Ovary (tissue), 9 donors: ENCODE measurements around the gene NTRK2. TPM values are rescaled to one million over a fixed set of nuclear protein-coding genes. Genes with fewer than 3 reads are reported as not detected.

Experiments used
- DNase-seq, 5 donors: peaks; one replicate each; pipeline ENCODE4 v3.0.0-alpha.2; 2019 to 2020
- H3K27ac ChIP-seq, 2 donors: fragments of 200-600 bp; one replicate each; pipeline versions ENCODE4 v1.5.1 to v1.8.0; 2019 to 2022
- H3K27me3 ChIP-seq: fragments of 200-600 bp; one replicate; pipeline ENCODE4 v1.8.0; 2022
- H3K36me3 ChIP-seq: fragments of 200-600 bp; sonication (generic); one replicate; pipeline ENCODE4 v1.5.1; 2019
- H3K4me1 ChIP-seq: one replicate; pipeline ENCODE4 v1.8.1; 2013; ENCODE audit warnings: mild to moderate bottlenecking, moderate library complexity; ENCODE audit not compliant: insufficient read depth
- H3K4me3 ChIP-seq: fragments of 200-600 bp; sonication (generic); one replicate; pipeline ENCODE4 v1.5.1; 2017
- H3K9me3 ChIP-seq, 2 donors: fragments of 200-600 bp in 1 of 2; sonication (generic) in 1 of 2; one replicate each; pipeline versions ENCODE4 v1.5.1 to v1.8.1; 2013 to 2019; ENCODE audit warnings: mild to moderate bottlenecking in 1 of 2, moderate library complexity in 1 of 2
- EP300 ChIP-seq: sonication (generic); formaldehyde crosslinking; IDR thresholded peaks from one replicate; pipeline ENCODE4 v1.6.1; 2017; ENCODE audit warnings: antibody characterized with exemption
- POLR2A ChIP-seq: fragments of 450-650 bp; IDR thresholded peaks from one replicate; pipeline ENCODE4 v1.6.1; 2017; ENCODE audit warnings: antibody characterized with exemption, mild to moderate bottlenecking, moderate library complexity
- WGBS, 3 donors: extraction: QIAGEN DNeasy Blood & Tissue Kit in 1 of 3; methylation state at CpG; one replicate each; pipeline versions ENCODE4 v1.1.5 to v1.1.7; 2013 to 2017; 5-methylcytosine and 5-hydroxymethylcytosine counted together
- intact Hi-C, 4 donors: fragments of 100-400 bp; cut with DNase I; formaldehyde crosslinking; loops; one replicate each; pipeline versions ENCODE4 v1.11.0 to v1.15.1; 2022 to 2023
- polyA plus RNA-seq, 2 donors: library from polyadenylated mRNA; stranded (reverse); fragments of 200-250 nt in 1 of 2; fragments of 350-450 nt in 1 of 2; fragmentation: Illumina TruSeq in 1 of 2; extraction: RNeasy Lipid Tissue Mini Kit (QIAGEN cat#74804) in 1 of 2; gene quantifications; one replicate each; pipeline ENCODE4 v1.2.3, GENCODE V29; 2013 to 2014
- total RNA-seq, 7 donors: library from RNA; depleted of rRNA in 2 of 7; stranded (reverse); fragments of >200 nt in 2 of 7; fragmentation: NEBNext Ultra II Directional in 3 of 7; extraction: Animal tissue kit (Norgen Biotek cat#: 25700) in 3 of 7; gene quantifications; one replicate each; pipeline versions ENCODE4 v1.1.0 to v1.2.4, GENCODE V29; 2016 to 2023
- TF ChIP-seq, protein P1 (sequence below), 3 donors: fragments of 450-650 bp in 2 of 3; fragments of 200-600 bp in 1 of 3; IDR thresholded peaks; one replicate each; pipeline versions ENCODE4 v1.5.1 to v1.8.0; 2016 to 2022; ENCODE audit warnings: antibody characterized with exemption in 3 of 3, mild to moderate bottlenecking in 1 of 3
- donor health status: DM: no; HTN: no; CAD: no; lungs with moderate emphysema.
- donor health status: DM: no; HTN: no; CAD: no.
- donor health status: Bipolar disorder and iron deficiency.
- donor health status: DM: yes; HTN: yes; CAD: no.
- donor health status: DM: no; HTN: no; CAD: no.
- donor health status: DM: yes; HTN: yes; CAD: no.

The NTRK2 gene
- total and polyA plus RNA-seq, 9 donors, result 6.4 to 31.1 (median 10.8) TPM

DNA sequence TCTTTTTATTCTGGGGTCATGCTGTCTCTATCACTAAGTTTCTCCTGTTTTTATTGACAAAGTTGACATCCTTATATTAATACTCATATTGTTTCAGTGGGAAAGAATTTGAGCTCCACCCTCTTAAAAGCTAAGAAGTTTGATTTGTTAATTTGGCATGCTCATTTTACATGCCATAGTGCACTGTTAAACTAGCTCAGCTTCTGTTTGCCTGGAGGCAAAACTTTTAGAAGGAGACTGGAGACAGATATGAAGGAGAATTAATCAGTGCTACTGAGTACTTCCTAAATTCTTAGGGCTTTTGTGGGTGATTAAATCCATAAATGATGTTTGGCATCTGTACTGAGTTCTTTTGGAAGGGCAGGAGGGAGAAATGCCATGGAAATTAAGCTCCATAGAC is 138.9 kb downstream of the NTRK2 start:
- no peak for TF ChIP-seq POLR2A
- H3K4me1 ChIP-seq, result peaks cover 3% of the 10 kb centered on the region
- intact Hi-C loops, result no loop called here
- H3K27me3 ChIP-seq, result no peaks in the 10 kb centered on the region
- H3K36me3 ChIP-seq, result no peaks in the 10 kb centered on the region
- no peak overlapping the region for H3K4me3 ChIP-seq
- no peak overlapping the region for H3K27ac ChIP-seq
- DNase-seq, result no peak
- no peaks in the 10 kb centered on the region for H3K9me3 ChIP-seq

DNA sequence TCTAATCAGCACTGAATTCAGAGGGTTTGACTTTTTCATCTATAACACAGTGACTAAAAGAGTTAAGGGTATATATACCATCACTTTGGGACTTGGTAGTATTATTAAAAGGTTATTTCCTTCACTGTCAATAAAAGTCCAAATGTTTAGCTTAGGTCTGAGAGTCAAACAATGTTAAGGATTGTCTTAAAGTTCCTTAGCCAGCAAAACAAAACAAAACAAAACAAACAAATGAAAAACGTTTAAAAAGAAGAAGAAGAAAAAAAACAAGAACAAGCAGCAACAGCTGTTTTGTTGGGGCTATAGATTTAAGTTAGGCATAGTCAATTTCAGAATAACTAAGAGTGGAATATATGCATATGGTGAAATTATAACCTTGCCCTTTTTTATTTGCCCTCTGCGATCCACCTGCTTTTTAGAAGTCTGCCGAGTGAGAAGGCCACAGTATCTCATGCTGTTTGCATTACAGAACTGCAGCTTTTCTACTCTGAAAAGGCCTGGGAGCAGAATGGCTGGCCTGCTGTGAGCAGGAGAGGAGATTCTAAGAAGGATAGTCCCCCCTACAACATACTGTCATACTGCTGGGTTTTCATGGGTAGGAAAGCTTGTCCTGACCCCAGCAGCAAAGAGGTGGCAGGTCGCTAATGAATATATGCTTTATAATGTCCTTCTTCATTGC is 141.7 kb downstream of the NTRK2 start:
- H3K27me3 ChIP-seq, result no peaks in the 10 kb centered on the region
- H3K9me3 ChIP-seq, result no peaks in the 10 kb centered on the region
- no peak overlapping the region for H3K4me3 ChIP-seq
- intact Hi-C loops, result no loop called here
- H3K27ac ChIP-seq, result no peak overlapping the region
- 63 to 73% (median 68%) methylated on average over 4 of the region's 4 CpGs for WGBS, 3 donors
- no peak for DNase-seq
- no peaks in the 10 kb centered on the region for H3K4me1 ChIP-seq
- TF ChIP-seq POLR2A, result no peak
- H3K36me3 ChIP-seq, result no peaks in the 10 kb centered on the region

DNA sequence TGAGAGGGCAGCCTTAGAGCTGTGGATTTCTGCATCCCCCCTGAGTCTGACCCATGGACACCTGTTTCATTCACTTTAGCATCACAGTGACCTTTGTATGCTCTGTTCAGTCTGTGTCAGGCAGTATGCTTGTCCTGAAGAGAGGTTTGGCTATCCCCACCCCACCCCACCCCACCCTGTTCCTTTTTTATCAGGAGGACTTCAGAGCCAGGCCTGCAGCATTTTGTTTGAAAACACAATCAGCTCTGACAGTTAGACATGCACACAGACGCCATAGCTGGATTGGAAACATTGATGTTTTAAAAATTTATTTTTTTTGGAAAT is 142.2 kb downstream of the NTRK2 start:
- intact Hi-C loops, result no loop called here
- TF ChIP-seq POLR2A (no peak), EP300 (no peak)
- TF ChIP-seq, protein P1, sequence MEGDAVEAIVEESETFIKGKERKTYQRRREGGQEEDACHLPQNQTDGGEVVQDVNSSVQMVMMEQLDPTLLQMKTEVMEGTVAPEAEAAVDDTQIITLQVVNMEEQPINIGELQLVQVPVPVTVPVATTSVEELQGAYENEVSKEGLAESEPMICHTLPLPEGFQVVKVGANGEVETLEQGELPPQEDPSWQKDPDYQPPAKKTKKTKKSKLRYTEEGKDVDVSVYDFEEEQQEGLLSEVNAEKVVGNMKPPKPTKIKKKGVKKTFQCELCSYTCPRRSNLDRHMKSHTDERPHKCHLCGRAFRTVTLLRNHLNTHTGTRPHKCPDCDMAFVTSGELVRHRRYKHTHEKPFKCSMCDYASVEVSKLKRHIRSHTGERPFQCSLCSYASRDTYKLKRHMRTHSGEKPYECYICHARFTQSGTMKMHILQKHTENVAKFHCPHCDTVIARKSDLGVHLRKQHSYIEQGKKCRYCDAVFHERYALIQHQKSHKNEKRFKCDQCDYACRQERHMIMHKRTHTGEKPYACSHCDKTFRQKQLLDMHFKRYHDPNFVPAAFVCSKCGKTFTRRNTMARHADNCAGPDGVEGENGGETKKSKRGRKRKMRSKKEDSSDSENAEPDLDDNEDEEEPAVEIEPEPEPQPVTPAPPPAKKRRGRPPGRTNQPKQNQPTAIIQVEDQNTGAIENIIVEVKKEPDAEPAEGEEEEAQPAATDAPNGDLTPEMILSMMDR (IDR thresholded peaks at IDR 0.05), result no peak
- DNase-seq, result no peak
- H3K27ac ChIP-seq, result no peak overlapping the region
- WGBS, 3 donors, result 39 to 79% (median 77%) methylated on average over 1 of the region's 1 CpG
- H3K4me3 ChIP-seq, result no peak overlapping the region
- H3K27me3 ChIP-seq, result no peaks in the 10 kb centered on the region
- no peaks in the 10 kb centered on the region for H3K36me3 ChIP-seq
- H3K4me1 ChIP-seq, result no peaks in the 10 kb centered on the region
- no peaks in the 10 kb centered on the region for H3K9me3 ChIP-seq

DNA sequence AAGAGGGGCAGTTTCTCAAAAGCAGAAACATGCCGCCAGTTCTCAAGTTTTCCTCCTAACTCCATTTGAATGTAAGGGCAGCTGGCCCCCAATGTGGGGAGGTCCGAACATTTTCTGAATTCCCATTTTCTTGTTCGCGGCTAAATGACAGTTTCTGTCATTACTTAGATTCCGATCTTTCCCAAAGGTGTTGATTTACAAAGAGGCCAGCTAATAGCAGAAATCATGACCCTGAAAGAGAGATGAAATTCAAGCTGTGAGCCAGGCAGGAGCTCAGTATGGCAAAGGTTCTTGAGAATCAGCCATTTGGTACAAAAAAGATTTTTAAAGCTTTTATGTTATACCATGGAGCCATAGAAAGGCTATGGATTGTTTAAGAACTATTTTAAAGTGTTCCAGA is 142.8 kb downstream of the NTRK2 start:
- no peaks in the 10 kb centered on the region for H3K9me3 ChIP-seq
- no peak overlapping the region for H3K27ac ChIP-seq
- DNase-seq, result no peak
- H3K4me1 ChIP-seq, result no peaks in the 10 kb centered on the region
- intact Hi-C loops, result no loop called here
- TF ChIP-seq POLR2A (no peak), EP300 (no peak)
- TF ChIP-seq, protein P1 (IDR thresholded peaks at IDR 0.05), result no peak
- H3K4me3 ChIP-seq, result no peak overlapping the region
- H3K27me3 ChIP-seq, result no peaks in the 10 kb centered on the region
- WGBS, 3 donors, result 87 to 94% (median 93%) methylated on average over 5 of the region's 5 CpGs
- H3K36me3 ChIP-seq, result no peaks in the 10 kb centered on the region

DNA sequence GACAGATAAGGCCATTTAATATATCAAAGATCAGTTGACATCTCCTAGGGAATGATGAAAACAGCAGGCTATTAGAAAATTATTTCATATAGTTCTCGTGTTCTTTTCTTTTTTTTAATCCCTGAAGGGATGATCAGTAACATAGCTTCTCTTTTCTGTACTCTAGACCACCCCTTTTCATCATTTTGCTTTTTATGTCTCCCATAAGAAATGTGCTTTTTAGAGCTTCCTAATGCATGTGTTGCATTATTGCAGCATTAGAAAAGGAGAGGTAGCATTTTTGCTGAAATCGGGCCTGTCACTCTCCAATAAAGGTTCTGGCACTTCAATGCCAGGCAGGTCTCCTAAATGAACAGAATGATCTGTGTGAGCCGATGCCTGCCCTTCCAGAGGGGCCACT is 143.3 kb downstream of the NTRK2 start:
- WGBS, 3 donors, result 77 to 89% (median 81%) methylated on average over 3 of the region's 3 CpGs
- TF ChIP-seq POLR2A (no peak), EP300 (no peak)
- TF ChIP-seq, protein P1 (IDR thresholded peaks at IDR 0.05), result no peak
- no peaks in the 10 kb centered on the region for H3K4me1 ChIP-seq
- no peaks in the 10 kb centered on the region for H3K9me3 ChIP-seq
- H3K27ac ChIP-seq, result no peak overlapping the region
- no peaks in the 10 kb centered on the region for H3K27me3 ChIP-seq
- no peaks in the 10 kb centered on the region for H3K36me3 ChIP-seq
- intact Hi-C loops, result no loop called here
- H3K4me3 ChIP-seq, result no peak overlapping the region
- DNase-seq, result no peak
